RWPE2 (cell line): Measurements from ENCODE around the gene INHBA.
A peak's percentile ranks its signal among the peaks of the same experiment; 100 is the strongest.

Experiments used
- ATAC-seq: fragments of 200-7000 bp; cut with Tn5 transposase; 3 replicates; pipeline ENCODE4 v1.9.1; 2021; ENCODE audit warnings: low read depth
- DNase-seq: peaks from one replicate; pipeline ENCODE4 v3.0.0-alpha.2; 2020; ENCODE audit warnings: low spot score
- H3K27ac ChIP-seq: fragments of 450-650 bp; 2 replicates; pipeline ENCODE4 v1.5.1; 2017; ENCODE audit warnings: mild to moderate bottlenecking; ENCODE audit not compliant: poor library complexity, severe bottlenecking
- H3K27me3 ChIP-seq: fragments of 250-450 bp; sonication (Bioruptor Pico); 2 replicates; pipeline ENCODE4 v1.5.1; 2021; ENCODE audit warnings: mild to moderate bottlenecking, moderate library complexity; ENCODE audit not compliant: insufficient read depth, poor library complexity, severe bottlenecking
- H3K36me3 ChIP-seq: fragments of 250-450 bp; sonication (Bioruptor Pico); 2 replicates; pipeline ENCODE4 v1.5.1; 2020; ENCODE audit warnings: low read depth, mild to moderate bottlenecking, moderate library complexity
- H3K4me1 ChIP-seq: fragments of 250-450 bp; sonication (Bioruptor Pico); 2 replicates; pipeline ENCODE4 v1.5.1; 2021; ENCODE audit warnings: mild to moderate bottlenecking, moderate library complexity; ENCODE audit not compliant: insufficient read depth, poor library complexity, severe bottlenecking
- H3K4me3 ChIP-seq: fragments of 250-450 bp; sonication (Bioruptor Pico); 2 replicates; pipeline ENCODE4 v1.5.1; 2021; ENCODE audit warnings: mild to moderate bottlenecking, moderate library complexity; ENCODE audit not compliant: severe bottlenecking
- H3K9me3 ChIP-seq: fragments of 250-450 bp; sonication (Bioruptor Pico); 2 replicates; pipeline ENCODE4 v1.5.1; 2021; ENCODE audit warnings: mild to moderate bottlenecking, moderate library complexity; ENCODE audit not compliant: severe bottlenecking
- TF ChIP-seq, protein P1 (sequence below): fragments of 450-650 bp; IDR thresholded peaks from one replicate; pipeline ENCODE4 v1.5.1; 2017; ENCODE audit warnings: mild to moderate bottlenecking, moderate library complexity; ENCODE audit not compliant: poor library complexity, severe bottlenecking

Gene INHBA

DNA sequence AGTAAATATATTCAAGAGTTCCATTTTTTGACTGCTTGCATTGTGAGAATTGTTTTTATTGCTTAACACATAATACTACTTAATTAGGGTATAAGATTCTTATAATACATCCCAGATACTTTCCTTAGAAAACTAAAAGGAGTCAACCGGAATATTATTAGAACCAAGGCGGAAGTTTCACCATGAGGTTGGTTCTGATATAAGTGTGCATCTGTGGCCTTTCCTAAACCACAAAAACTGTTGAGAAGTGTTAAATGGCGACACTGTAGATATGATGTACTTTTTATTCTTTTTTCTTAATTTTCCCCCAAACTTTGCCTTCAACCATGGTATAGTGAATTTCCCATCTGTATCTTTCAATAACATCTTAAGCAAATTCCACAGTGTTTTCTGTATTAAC is 32.3 kb upstream of the INHBA start:
- DNase-seq: no peak
- no peaks in the 10 kb centered on the region for H3K9me3 ChIP-seq
- no peaks in the 10 kb centered on the region for H3K36me3 ChIP-seq
- no peak overlapping the region for H3K27ac ChIP-seq
- no peak for ATAC-seq
- TF ChIP-seq, protein P1, sequence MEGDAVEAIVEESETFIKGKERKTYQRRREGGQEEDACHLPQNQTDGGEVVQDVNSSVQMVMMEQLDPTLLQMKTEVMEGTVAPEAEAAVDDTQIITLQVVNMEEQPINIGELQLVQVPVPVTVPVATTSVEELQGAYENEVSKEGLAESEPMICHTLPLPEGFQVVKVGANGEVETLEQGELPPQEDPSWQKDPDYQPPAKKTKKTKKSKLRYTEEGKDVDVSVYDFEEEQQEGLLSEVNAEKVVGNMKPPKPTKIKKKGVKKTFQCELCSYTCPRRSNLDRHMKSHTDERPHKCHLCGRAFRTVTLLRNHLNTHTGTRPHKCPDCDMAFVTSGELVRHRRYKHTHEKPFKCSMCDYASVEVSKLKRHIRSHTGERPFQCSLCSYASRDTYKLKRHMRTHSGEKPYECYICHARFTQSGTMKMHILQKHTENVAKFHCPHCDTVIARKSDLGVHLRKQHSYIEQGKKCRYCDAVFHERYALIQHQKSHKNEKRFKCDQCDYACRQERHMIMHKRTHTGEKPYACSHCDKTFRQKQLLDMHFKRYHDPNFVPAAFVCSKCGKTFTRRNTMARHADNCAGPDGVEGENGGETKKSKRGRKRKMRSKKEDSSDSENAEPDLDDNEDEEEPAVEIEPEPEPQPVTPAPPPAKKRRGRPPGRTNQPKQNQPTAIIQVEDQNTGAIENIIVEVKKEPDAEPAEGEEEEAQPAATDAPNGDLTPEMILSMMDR: no peak
- no peak overlapping the region for H3K4me3 ChIP-seq
- no peaks in the 10 kb centered on the region for H3K4me1 ChIP-seq
- H3K27me3 ChIP-seq: no peaks in the 10 kb centered on the region

DNA sequence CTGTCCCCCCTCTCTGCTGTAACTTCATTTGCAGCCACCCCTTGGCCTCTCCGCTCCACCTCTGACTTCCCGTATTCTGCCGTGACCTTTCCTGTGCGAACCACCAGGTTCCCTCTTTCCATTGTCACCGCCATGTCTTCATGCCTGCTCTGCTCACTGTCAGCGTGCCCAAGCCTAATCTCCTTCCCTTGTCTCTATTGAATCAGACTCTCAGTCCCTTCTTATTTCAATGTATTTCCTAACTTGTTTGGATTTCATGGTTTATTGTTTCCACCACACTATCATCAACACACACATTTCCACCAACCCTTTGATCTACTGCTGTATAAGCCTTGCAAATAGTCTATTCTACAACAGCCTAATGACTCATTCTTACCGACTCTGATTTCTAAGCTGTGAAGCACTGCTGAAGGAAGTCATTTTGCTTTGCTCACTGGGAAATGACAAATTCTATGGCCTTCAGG is 30.0 kb upstream of the INHBA start:
- H3K4me3 ChIP-seq: no peak overlapping the region
- TF ChIP-seq, protein P1: no peak
- no peaks in the 10 kb centered on the region for H3K36me3 ChIP-seq
- no peaks in the 10 kb centered on the region for H3K9me3 ChIP-seq
- no peak overlapping the region for H3K27ac ChIP-seq
- no peak for DNase-seq
- no peak for ATAC-seq
- H3K27me3 ChIP-seq: no peaks in the 10 kb centered on the region
- H3K4me1 ChIP-seq: no peaks in the 10 kb centered on the region

DNA sequence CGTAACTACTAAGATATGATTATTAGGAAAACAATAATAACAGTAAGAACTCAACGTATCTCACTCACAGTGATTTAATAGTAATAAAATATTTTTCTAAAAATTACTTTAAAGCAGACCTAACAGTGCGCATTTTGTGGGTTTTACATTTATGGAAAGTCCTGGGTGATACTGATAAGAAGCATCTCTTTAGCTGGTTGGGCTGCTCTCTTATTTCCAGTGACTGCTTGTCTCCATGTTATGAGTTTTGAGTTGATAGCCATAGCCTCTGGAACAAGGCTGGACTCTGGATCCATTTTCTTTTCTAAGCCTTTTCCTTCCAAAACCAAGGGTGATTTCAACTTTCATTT is 29.5 kb upstream of the INHBA start:
- no peak overlapping the region for H3K4me3 ChIP-seq
- no peak overlapping the region for H3K27ac ChIP-seq
- H3K9me3 ChIP-seq: no peaks in the 10 kb centered on the region
- no peak for DNase-seq
- ATAC-seq: no peak
- no peaks in the 10 kb centered on the region for H3K4me1 ChIP-seq
- TF ChIP-seq, protein P1: peak; percentile 54
- no peaks in the 10 kb centered on the region for H3K36me3 ChIP-seq
- H3K27me3 ChIP-seq: no peaks in the 10 kb centered on the region

DNA sequence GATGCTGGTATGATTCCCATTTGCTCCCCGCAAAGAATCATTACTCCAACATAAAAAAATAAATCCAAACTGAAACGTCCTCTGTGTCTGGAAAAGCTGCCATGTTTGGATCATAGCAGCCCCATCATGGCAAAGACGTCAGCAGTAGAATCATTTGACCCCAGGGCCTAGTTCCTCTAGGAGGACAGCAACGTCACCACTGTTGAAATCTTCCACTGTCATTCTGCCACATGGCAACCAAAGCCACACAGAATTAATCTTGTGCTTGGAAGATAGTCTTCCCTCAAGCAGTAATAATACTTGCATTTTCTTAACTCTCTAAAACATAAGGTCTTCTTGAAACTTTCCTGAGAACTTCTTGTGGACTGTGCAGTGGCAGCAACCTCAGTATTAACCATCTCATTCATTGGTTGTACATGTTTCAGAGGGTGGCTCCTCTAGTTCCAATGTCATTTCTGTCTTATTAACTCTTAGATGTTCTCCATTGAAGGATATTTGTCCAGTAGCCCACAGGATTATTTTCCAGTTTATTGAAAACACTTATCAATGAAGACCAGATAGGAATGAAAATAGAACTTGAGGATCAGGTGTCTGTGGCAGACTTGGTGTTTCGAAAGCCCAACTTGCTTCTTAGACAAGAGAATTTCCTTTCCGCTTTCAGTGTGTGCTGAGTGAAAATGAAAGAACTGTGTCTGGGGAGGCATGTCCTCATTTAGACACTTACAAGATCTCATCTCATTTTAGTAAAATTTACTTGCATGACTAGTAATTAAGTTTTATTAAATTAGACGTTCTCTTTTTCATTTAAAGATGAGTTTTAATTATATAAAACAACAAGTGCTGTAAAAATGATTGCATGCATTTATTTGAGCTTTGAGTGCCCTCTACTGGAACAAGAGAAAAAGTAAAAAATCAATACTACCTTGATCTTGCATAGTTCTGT is 28.9 kb upstream of the INHBA start:
- Histone ChIP-seq H3K4me1 (no peaks in the 10 kb centered on the region), H3K36me3 (no peaks in the 10 kb centered on the region), H3K27me3 (no peaks in the 10 kb centered on the region), H3K9me3 (no peaks in the 10 kb centered on the region), H3K4me3 (no peak overlapping the region), H3K27ac (no peak overlapping the region)
- ATAC-seq (no peak), DNase-seq (no peak)
- TF ChIP-seq, protein P1: peak; percentile 79

DNA sequence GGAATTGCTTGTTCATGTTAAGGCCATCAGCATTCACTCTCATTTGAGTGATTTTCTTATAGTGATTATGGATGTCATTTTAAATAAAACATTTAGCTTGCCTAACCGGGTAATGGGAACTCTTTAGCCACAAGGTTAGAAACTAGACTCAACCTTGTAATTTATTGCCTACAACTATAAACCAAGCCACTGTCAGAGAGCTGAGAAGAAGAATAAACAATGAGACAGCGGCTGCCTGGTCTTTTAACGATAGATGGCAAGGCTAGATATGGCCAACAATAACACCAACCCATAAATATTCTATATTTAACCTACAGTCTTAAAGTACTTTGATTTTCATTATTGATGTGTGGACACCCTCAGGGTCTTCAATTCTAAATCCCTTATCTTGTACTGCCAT is 27.8 kb upstream of the INHBA start:
- TF ChIP-seq, protein P1: no peak
- ATAC-seq: no peak
- H3K27ac ChIP-seq: no peak overlapping the region
- no peaks in the 10 kb centered on the region for H3K27me3 ChIP-seq
- no peaks in the 10 kb centered on the region for H3K4me1 ChIP-seq
- no peaks in the 10 kb centered on the region for H3K36me3 ChIP-seq
- no peaks in the 10 kb centered on the region for H3K9me3 ChIP-seq
- H3K4me3 ChIP-seq: no peak overlapping the region
- DNase-seq: no peak
